GM19351 (cell line): ENCODE measurements around the gene ANKFN1.
"Not testable (repeated sequence)": the region's sequence is repeated elsewhere in the genome, so short reads cannot be mapped to it uniquely, and the experiment has no call there.

Source experiments
- ATAC-seq: cut with Tn5 transposase; IDR thresholded peaks from one replicate; pipeline ENCODE4 v1.9.1; 2021; ENCODE audit warnings: mild to moderate bottlenecking, moderate library complexity; ENCODE audit not compliant: unreplicated experiment

Gene ANKFN1

DNA sequence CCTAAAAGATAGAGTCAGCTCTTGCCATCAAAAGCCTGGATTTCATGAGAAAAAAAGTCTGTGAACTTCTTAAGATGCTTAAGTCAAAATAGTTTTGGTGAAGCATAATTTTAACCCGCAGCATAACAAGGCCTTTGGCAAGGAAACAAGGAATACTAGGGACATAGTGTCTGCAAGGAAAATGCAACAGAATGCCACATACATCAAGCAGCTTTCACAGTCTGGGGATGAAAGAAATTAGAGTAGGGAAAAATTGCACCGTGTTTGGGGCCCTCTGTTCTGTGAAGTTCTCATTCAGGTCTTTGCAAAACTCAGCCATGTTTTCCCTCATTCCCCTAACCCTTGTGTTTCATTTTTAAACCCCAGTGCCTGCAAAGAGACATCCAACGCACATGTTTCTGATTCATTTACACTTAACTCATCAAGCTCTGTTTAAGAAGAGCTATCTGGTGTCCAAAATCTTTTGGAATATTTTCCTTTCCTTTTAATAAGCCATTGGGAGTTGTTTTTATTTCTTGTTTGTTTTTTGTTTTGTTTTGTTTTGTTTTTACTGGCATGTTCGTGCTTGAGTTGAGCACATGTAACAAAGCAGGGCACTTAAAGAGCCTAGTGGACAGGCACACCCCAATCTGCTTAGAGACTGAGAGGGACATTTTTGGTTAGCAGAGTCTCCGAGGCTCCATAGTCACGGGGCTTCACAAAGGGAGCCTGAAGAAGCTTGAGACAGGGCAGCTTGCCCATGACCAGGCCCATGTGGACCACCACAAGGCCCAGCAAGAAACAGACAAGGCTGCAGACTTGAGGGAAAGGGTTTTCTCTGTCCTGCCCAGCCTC lies 116.5 kb downstream of the ANKFN1 start:
- no peak for ATAC-seq

DNA sequence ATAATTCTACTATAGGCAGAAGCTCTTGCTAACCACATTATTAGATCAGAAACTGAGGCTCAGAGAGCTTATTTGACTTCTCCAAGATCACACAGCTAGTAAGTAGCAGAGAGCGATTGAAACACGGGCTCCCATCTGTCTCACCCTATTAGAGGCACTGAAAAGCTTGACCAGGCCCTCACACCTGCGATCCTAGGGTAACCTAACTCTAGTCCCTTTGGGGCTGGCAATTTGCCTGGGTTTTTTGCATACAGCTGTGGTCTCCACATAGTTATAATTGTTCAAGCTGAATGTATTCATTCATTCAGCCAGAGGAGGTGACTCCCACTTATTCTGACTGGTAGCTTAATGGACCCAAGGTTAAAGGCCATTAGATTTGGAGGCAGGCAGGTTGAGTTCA lies 121.2 kb downstream of the ANKFN1 start:
- ATAC-seq: no peak

DNA sequence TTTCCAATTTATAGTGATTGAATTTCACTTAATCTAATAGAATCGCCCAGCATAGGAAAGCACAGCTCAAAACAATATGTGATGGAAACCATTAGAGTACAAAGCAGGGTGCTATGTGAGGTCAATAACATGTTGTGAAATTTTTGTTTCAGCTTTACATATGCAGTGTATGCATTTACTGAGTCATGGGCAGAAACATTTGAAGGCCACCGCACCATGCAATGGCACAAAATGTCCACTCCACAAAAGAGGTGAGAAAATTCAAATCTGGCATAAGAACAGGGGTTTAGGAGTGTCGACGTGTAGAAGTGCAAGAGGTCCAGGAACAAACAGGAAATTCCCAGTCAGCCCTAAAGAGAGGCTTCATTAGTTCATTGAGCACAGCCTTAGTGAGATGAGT lies 131.2 kb downstream of the ANKFN1 start:
- ATAC-seq: no peak

DNA sequence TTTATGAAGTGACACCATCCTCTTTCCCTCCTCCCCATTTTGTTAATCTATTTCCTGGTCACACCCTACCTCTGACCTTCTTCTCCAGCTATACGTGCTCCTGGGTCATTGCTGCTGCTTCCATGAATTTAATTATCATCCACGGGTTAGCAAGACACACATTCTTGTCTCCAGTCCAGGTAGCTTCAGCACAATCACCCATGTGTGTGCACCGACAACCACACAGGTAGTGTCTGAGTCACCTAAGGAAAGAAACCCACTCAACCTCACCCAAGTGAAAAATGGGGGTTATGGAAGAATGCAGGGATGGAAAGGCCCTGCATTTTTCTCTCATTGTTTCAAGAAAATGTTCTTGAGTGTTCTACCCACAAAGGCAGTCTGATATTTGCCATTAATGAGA lies 135.5 kb downstream of the ANKFN1 start:
- not testable (repeated sequence) for ATAC-seq

DNA sequence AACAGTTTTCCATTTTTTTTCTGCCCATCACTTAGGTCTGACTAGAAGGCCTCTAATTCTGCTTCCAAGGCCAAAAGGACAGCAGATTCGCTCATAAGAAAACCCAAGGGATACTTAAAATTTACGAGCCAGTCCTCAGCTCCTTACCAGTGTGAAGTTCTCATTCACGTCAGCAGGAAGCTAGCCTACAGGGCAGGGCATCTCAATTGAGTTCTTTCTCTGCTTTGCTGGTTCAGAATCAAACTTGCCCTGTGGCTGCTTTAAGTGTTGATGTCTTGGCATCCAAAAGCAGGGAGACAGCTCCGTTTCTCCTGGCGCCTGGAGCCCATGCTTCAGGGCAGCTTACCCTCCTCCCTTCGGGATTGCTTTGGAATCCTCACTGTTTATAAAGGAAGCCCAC lies 136.0 kb downstream of the ANKFN1 start:
- ATAC-seq: no peak

DNA sequence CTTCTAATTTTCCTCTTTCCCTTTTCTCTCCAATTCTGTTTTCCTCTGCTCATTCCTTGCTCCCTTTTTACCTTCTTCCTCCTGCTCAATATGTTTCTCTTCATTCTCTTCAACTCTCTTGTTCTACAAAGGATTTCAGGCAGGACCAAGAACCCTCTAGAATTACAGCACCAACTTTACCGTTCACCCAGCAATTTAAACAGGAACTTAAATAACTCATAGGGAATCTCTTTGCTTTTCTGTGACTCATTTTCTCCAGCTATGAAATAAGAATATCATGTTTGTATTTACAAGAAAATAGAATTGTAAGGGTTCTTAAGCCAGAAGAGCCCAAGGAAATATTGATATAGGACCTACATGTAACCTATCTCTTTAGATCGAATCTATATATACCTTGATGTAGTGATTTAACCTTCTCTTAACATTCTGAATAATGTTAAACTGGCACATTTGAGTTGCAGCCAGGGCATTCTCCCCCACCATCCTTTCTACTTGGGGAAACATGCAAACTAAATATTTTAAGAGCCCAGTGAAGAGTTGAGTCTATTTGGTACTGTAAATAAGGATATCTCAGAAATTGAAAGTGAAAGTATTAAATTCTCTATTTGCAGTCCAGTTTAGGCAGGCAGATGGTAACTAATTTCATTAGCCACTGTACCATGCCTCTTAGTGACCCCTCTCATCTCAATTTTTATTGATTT lies 137.0 kb downstream of the ANKFN1 start:
- no peak for ATAC-seq

DNA sequence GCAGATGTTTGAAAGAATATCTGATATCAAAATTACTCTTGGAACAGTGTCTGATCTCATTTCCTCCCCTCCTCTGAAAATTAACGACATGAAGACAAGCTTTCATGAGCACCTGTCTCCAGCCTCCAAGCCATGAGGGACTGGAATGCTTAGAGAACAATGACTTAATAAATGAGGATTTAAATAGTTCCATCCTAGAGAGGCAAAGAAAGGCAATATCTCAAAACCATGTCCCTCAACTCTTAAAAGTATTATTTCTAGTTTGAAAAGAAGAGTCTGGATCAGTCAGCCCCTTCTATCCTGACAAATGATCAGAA lies 137.5 kb downstream of the ANKFN1 start:
- no peak for ATAC-seq

DNA sequence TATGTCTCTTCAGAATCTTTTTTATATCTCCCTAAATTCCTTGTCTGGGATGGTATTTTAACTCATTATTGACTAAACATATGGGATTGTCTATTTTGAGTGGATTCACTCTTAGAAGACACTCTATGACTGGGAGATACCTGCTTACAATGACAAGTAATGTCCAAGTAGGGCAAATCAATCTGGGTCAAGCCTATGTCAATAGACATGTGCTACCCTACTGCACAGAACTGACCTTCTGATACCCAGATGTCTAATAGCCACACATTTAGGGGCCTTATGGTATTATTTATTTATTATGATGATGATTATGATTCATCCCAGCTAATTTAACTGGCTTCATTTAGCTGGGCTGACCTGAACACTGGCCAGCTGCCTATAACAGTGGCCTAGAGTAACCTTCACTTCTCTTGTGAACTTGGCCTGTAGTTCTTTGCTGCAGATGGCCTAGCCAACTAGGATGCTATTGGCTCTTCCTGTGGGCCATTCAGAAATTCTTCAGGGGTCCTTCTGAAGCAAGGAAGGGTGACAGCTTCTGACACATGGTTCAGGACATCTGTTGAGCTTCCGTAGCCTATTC lies 138.0 kb downstream of the ANKFN1 start:
- ATAC-seq: no peak

DNA sequence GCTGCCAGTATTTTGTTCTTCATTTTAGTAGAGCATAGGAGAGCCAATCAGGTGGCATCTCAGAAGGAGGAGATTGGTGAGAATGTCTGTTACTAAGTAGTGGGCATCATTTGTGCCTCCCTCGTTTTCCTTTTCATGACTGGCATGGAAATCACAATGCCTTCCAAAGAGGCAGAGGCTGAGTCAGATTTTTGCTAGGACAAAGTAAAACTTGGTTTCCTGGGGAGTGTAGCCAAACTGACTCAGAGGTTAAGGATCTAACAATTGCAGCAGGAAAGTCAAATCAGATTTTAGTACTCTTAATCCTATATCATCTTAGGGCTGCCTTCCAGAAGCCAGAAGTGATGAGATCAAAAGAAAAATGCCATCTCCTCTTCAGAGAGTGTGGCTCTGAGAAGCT lies 138.7 kb downstream of the ANKFN1 start:
- ATAC-seq: no peak

DNA sequence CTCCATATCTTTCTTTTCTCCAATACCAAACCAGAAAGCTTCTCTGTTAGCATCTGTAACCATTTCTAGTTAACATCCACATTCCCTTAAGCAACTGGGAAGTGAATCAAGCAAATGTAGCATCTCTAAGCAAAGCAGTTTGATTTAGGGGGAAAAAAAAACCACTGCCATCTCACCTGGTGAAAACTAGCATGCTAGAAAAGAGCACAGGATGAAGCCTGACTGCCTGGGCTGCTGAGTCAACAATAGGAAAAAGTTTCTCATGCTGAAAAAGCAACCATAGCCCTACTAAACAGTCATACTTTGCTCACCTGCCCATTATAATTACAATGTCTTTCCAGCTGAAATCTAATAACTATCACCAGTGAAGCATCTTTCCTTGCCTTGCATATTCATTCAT lies 139.3 kb downstream of the ANKFN1 start:
- ATAC-seq: no peak

DNA sequence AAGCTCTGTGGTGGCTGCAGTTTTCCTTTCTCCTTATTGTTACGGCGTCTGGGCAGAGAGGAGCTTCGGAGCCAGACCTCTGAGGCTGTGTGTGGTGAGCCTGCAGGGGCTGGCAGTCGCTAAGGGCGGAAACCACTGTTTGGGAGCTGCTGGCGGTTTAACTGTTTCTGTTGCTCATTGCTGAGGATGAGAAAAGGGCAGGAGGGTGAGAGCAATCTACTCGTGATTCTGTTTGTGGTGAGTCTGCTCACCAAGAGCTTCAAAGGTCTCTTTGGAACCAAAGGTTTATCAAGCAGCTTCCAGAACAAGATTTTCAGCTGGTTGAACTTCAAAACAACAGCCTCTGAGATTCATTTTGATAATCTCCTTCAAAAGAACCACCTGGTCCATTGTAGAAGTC lies 143.9 kb downstream of the ANKFN1 start:
- ATAC-seq: no peak

DNA sequence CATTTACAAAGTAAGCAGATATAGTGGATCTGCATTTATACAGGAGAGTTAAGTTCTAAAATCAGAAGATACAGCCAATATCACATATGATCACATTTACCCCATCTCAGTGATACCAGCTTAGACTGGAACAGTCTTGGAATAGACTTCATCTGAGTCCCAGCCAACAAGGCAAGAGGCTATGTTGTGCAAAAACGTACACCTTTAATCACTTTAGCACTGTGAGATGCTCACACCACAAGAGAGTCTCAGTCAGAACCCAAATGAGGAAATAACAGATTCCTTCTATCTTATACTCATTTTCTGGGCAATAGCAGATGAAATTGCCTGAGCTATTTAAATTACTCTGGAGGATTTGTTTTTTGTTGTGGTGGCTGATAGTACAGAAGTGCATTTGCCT lies 145.6 kb downstream of the ANKFN1 start:
- no peak for ATAC-seq

DNA sequence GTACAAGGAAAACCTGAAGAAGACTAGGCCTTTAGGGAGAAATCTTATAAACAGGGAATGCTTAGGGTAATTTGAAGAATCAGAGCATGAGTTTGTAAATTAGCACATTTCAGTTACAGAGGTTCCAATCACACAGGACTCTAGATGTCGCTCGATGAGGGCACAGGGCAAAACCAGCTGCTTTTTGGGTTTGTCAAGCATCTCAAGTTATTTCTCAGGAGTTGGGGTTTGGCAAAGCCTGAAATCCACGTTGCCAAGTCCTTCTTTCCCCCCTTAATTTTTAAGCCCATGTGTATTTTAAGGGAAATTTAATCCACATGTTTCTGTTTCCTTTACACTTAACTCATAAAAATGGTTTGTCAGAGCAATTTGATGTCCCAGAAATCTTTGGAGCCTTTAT lies 146.9 kb downstream of the ANKFN1 start:
- no peak for ATAC-seq

DNA sequence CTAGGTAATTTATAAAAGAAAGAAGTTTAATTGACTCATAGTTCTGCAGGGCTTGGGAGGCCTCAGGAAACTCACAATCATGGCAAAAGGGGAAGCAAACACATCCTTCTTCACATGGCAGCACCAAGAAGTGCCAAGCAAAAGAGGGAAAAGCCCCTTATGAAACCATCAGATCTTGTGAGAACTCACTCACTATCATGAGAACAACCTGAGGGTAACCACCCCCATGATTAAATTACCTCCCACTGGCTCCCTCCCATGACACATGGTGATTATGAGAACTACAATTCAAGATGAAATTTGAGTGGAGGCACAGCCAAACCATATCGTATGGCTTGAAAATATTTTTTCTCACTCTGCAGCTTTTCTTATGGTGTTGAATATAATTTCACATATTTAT lies 151.7 kb downstream of the ANKFN1 start:
- no peak for ATAC-seq

DNA sequence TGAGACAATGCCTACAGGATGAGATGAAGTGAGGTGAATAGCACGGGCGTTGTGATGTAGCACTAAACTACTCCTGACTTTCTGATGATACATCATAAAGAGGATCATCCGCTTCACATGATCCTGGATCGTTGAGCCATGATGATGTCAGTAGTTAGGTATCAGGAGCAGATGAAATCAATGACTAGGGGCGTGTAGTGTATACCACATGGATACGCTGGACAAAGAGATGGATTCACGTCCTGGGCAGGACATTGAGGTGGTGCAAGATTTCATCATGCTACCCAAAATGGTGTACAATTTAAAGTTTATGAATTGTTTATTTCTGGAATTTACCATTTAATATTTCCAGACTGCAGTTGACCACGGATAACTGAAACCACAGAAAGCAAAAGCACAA lies 156.6 kb downstream of the ANKFN1 start:
- no peak for ATAC-seq

DNA sequence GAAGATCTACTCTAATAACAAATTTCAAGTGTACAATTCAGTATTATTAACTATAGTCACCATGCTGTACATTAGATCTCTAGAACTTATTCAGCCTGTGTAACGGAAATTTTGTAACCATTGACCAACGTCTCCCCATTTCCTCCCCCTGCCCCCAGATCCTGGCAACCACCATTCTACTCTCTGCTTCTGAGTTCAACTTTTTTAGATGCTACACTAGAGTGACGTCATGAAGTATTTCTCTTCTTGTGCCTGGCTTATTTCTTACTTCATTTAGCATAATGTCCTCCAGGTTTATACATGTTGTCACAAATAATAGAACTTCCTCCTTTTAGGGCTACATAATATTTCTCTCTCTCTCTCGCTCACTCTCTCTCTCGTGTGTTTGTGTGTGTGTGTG lies 157.5 kb downstream of the ANKFN1 start:
- no peak for ATAC-seq

DNA sequence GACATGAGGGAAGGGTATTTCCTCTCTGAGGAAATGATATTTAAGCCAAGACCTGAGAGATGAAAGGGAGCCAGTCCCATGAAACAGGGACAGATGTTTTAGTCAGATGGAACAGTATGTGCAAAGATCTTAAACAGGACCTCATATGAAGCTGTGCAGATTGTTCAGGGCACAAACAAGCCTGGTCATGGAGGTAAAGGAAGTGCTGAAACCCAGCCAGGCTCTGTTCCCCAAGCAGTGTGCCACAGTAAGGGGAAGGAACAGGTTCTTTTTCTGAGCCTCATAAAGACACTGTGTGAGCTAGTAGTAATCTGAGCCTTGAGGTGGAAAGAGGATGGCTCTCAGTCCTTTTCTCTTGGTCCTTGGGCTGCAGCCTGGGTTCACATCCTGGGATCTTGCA lies 159.9 kb downstream of the ANKFN1 start:
- no peak for ATAC-seq

DNA sequence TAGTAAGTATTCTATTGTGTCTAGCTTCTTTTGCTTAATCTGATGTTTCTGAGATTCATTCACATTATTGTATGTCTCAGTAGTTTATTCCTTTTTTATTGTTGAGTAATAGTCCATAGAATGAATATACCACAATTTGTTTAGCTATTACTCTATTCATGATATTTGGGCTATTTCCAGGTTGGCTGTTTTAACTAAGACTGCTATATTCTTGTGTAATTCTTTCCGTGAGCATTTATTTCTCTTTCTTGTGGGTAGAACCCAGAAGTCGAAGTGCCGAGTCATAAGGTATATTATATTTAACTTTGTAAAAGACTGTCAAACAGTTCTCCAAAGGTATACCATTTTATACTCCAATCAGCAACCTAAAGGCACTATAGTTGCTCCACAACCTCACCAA lies 160.8 kb downstream of the ANKFN1 start:
- ATAC-seq: no peak

DNA sequence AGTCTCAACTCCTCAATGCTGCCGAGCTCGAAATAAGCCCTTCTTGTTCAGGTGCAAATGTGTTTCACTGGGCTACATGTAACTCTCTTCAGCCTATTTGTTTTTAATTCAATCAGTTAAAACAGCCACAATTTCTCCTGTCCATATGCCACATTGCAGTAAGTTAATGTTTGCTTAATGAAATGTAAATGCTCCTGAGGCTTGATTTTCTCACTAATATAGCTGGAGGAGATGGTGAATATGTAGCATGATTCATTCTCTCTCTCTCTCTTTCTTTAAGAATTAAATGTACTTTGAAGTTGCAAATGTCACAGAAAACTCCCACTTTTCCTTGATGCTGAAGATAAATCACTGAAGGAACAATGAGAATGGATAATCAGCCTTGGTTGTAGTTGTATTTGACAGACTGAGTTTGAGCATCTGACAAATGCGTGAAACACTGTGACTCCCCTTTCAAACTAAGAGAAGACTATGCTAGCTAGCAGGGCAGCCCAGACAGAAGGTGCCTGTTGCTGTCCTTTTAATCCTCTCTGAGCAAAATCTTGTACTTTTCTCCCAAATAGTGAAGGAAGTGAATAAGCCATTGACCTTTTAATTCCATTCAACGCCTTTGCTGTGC lies 161.8 kb downstream of the ANKFN1 start:
- no peak for ATAC-seq

DNA sequence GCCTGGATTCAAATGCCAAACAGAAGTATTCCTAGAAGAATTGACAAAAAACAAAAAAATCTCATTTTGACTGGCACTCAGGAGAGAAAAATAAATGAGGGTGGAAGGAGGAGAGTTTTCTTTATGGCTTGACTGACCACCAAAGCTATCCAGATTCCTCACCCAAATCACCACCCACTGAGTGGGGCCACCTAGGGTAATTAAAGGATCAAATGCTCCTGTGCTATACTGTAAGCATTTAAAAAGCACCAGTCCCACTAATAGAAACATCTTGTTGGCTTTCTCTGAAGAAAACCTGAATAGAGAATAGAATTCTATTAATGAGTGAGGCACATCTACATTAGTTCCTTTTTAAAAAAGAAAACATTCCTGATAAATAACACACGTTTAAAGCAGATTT lies 163.3 kb downstream of the ANKFN1 start:
- ATAC-seq: no peak

DNA sequence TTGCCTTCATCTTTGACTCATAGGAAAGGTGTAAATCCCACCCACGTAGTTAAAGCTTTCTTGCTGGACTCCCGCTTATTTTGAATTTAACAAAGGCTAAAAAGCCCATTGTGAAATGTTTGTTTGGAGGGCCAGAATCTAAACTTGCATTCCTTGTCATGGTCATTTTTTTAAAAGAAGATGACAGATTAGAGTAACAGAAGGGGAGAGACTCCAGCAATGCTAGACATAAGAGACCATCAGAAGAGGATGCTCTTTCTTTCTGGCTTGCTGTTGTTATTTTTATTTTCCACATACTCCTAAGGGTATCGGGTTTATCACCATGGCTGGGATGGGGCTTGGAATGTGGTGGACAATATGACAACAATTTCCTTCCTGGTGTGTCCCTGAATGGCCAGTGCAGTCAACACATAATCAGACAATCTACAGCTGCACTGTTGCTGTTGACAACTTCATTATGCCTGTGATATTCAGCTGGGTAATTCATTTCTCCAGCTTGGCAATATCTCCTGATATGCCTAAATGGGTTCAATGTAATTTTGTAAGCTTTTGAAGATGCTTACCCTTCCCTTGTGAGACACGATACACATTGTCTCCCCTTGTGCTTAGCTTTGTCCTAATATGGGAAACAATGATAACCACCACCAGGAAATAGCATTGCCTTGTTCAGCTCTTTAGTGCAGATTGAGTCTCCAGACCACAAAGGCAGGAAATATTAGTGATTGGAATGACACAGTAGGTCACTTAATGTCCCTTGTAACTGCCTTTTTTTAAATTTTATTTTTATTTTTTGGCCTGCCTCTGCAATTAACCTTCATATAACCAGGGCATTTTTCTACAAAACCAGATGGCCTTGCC lies 164.3 kb downstream of the ANKFN1 start:
- ATAC-seq: no peak
